Uterus (tissue), 4 donors: Measurements from ENCODE around the gene MTMR10. TPM values are rescaled to one million over a fixed set of nuclear protein-coding genes. Genes with fewer than 3 reads are reported as not detected.
A peak's percentile ranks its signal among the peaks of the same experiment; 100 is the strongest.

Experiments used
- DNase-seq, 2 donors: peaks; one replicate each; pipeline ENCODE4 v3.0.0-alpha.2; 2019 to 2020
- H3K27ac ChIP-seq, 2 donors: fragments of 200-600 bp; sonication (generic); 1 replicate in 1 of 2; 2 replicates in 1 of 2; pipeline ENCODE4 v1.5.1; 2016 to 2018
- H3K27me3 ChIP-seq, 2 donors: fragments of 200-600 bp; sonication (generic); one replicate each; pipeline ENCODE4 v1.5.1; 2018 to 2019; ENCODE audit warnings: control low read depth in 1 of 2
- H3K36me3 ChIP-seq, 2 donors: fragments of 200-600 bp; sonication (generic); one replicate each; pipeline ENCODE4 v1.5.1; 2019; ENCODE audit warnings: control low read depth in 1 of 2
- H3K4me1 ChIP-seq, 2 donors: fragments of 200-600 bp; sonication (generic); one replicate each; pipeline ENCODE4 v1.5.1; 2018 to 2019; ENCODE audit warnings: control low read depth in 1 of 2
- H3K4me3 ChIP-seq, 2 donors: fragments of 200-600 bp; sonication (generic); 1 replicate in 1 of 2; 2 replicates in 1 of 2; pipeline ENCODE4 v1.5.1; 2018 to 2019; ENCODE audit warnings: mild to moderate bottlenecking in 1 of 2
- H3K9me3 ChIP-seq, 2 donors: fragments of 200-600 bp; sonication (generic); one replicate each; pipeline ENCODE4 v1.5.1; 2019; ENCODE audit warnings: control low read depth in 1 of 2
- CTCF ChIP-seq, 4 experiments: fragments of 200-600 bp in 2 of 4; fragments of 450-650 bp in 2 of 4; sonication (generic) in 2 of 4; IDR thresholded peaks; one replicate each; pipeline ENCODE4 v1.5.1; 2016 to 2019; ENCODE audit warnings: antibody characterized with exemption in 4 of 4, mild to moderate bottlenecking in 2 of 4, moderate library complexity in 1 of 4
- POLR2A ChIP-seq, 2 donors: fragments of 450-650 bp; IDR thresholded peaks; one replicate each; pipeline ENCODE4 v1.6.1; 2016; ENCODE audit warnings: antibody characterized with exemption in 2 of 2, mild to moderate bottlenecking in 1 of 2, moderate library complexity in 1 of 2
- intact Hi-C: fragments of 100-400 bp; cut with DNase I; formaldehyde crosslinking; loops from one replicate; pipeline ENCODE4 v1.15.1; 2023; ENCODE audit warnings: low total_unique reads
- total RNA-seq, 4 donors: library from RNA; depleted of rRNA in 3 of 4; stranded (reverse); fragments of >200 nt in 3 of 4; gene quantifications; one replicate each; pipeline versions ENCODE4 v1.1.0 to v1.2.4, GENCODE V29; 2014 to 2023
- donor health status: DM: yes; HTN: yes; CAD: no.

Gene MTMR10
- total RNA-seq, 4 donors from 2014 or later = 11.8 to 34.2 (median 19.1) TPM

- intact Hi-C loops = no loop called here
- no peaks in the 10 kb centered on the region for H3K9me3 ChIP-seq
- no peak for DNase-seq
- no peaks in the 10 kb centered on the region for H3K4me1 ChIP-seq
- H3K4me3 ChIP-seq = no peak overlapping the region
- H3K27me3 ChIP-seq = no peaks in the 10 kb centered on the region
- no peak for TF ChIP-seq CTCF (IDR thresholded peaks at IDR 0.05)
- H3K36me3 ChIP-seq = no peaks in the 10 kb centered on the region
- peak overlapping the region in 1 of 2 donors; percentile 17 for H3K27ac ChIP-seq
These were observed 85.1 kb downstream of the MTMR10 start for GRCh38 chr15:30906366-30906765.

GRCh38 chr15:30905821-30906220 lies 85.6 kb downstream of the MTMR10 start:
- peak overlapping the region in 1 of 2 donors; percentile 17 for H3K27ac ChIP-seq
- peak in 3 of 4 experiments; percentile 20 to 30 (median 29) for TF ChIP-seq CTCF (IDR thresholded peaks at IDR 0.05)
- TF ChIP-seq POLR2A (IDR thresholded peaks at IDR 0.05) = no peak
- no peak overlapping the region for H3K4me3 ChIP-seq
- H3K9me3 ChIP-seq = no peaks in the 10 kb centered on the region
- H3K27me3 ChIP-seq = no peaks in the 10 kb centered on the region
- H3K4me1 ChIP-seq = no peaks in the 10 kb centered on the region
- no peak for DNase-seq
- H3K36me3 ChIP-seq = no peaks in the 10 kb centered on the region
- intact Hi-C loops = no loop called here

GRCh38 chr15:30904812-30905211 lies 86.6 kb downstream of the MTMR10 start:
- TF ChIP-seq POLR2A (IDR thresholded peaks at IDR 0.05) (no peak), CTCF (IDR thresholded peaks at IDR 0.05) (no peak)
- Histone ChIP-seq H3K4me1 (no peaks in the 10 kb centered on the region), H3K9me3 (no peaks in the 10 kb centered on the region), H3K27me3 (no peaks in the 10 kb centered on the region), H3K36me3 (no peaks in the 10 kb centered on the region), H3K4me3 (peak overlapping the region in 1 of 2 donors; percentile 95), H3K27ac (no peak overlapping the region)
- no peak for DNase-seq
- intact Hi-C loops = no loop called here

- DNase-seq = peak; percentile 62 to 77
- peak within 1 kb of the TSS; percentile 74 to 83 for H3K27ac ChIP-seq
- no peaks in the 10 kb centered on the region for H3K9me3 ChIP-seq
- H3K36me3 ChIP-seq = no peaks in the 10 kb centered on the region
- intact Hi-C loops = no loop called here
- H3K4me3 ChIP-seq = peak within 1 kb of the TSS; percentile 68 to 95
- TF ChIP-seq CTCF (IDR thresholded peaks at IDR 0.05) (peak in 1 of 4 experiments; percentile 45), POLR2A (IDR thresholded peaks at IDR 0.05) (peak; percentile 38 to 65)
- no peaks in the 10 kb centered on the region for H3K27me3 ChIP-seq
- H3K4me1 ChIP-seq = no peaks in the 10 kb centered on the region
These were observed 87.8 kb downstream of the MTMR10 start, which contains the start of gene FAN1 for GRCh38 chr15:30903497-30904187. Gene FAN1 (plus strand): TSS chr15:30903915. CDS start chr15:30904664, 749 bp downstream.

- no peak for DNase-seq
- Histone ChIP-seq H3K27me3 (no peaks in the 10 kb centered on the region), H3K27ac (no peak overlapping the region), H3K36me3 (no peaks in the 10 kb centered on the region), H3K4me3 (no peak overlapping the region), H3K9me3 (no peaks in the 10 kb centered on the region), H3K4me1 (no peaks in the 10 kb centered on the region)
- intact Hi-C loops = no loop called here
- TF ChIP-seq POLR2A (IDR thresholded peaks at IDR 0.05) (no peak), CTCF (IDR thresholded peaks at IDR 0.05) (no peak)
These were observed 89.5 kb downstream of the MTMR10 start for GRCh38 chr15:30901889-30902288.
